Stimulated activated naive B cell treated with anti-CD40 and anti-IgM and Interleukin-4, amounts not matched to agents 10 μg/mL and 1 μg/mL and 100 μg/mL, for 72 hours (primary cell): ENCODE measurements around the gene ALKAL2.

ENCODE experiments used
- ATAC-seq, 2 donors: fragments of 150-1000 bp; cut with Tn5 transposase; replicated peaks; 2 replicates each; pipeline ENCODE4 v1.10.0; 2021; ENCODE audit warnings: moderate library complexity in 1 of 2
- DNase-seq: peaks from one replicate; pipeline ENCODE4 v3.0.0; 2021
- H3K27ac Mint-ChIP-seq: one replicate; pipeline ENCODE4 v1.8.0; 2022; ENCODE audit warnings: mild to moderate bottlenecking, mixed read lengths
- H3K27me3 Mint-ChIP-seq, 2 donors: one replicate each; pipeline ENCODE4 v1.8.0; 2022; ENCODE audit warnings: mixed read lengths in 2 of 2
- H3K36me3 Mint-ChIP-seq, 2 donors: one replicate each; pipeline ENCODE4 v1.8.0; 2022; ENCODE audit warnings: mixed read lengths in 2 of 2, mild to moderate bottlenecking in 1 of 2
- H3K4me1 Mint-ChIP-seq, 2 donors: one replicate each; pipeline ENCODE4 v1.8.0; 2022; ENCODE audit warnings: mixed read lengths in 2 of 2, mild to moderate bottlenecking in 1 of 2
- H3K4me3 Mint-ChIP-seq, 2 donors: one replicate each; pipeline ENCODE4 v1.8.0; 2022; ENCODE audit warnings: mild to moderate bottlenecking in 2 of 2, mixed read lengths in 2 of 2, moderate library complexity in 1 of 2
- H3K9me3 Mint-ChIP-seq, 2 donors: one replicate each; pipeline ENCODE4 v1.8.0; 2022; ENCODE audit warnings: mixed read lengths in 2 of 2, mild to moderate bottlenecking in 1 of 2

ALKAL2 gene

GRCh38 chr2:271917-272316, 16.0 kb downstream of the ALKAL2 start:
- Mint-ChIP-seq H3K36me3 (peaks cover 16 to 45% of the 10 kb centered on the region in 2 donors), H3K27ac (no peak overlapping the region), H3K9me3 (no peaks in the 10 kb centered on the region), H3K4me3 (no peak overlapping the region), H3K4me1 (peaks cover 34 to 60% of the 10 kb centered on the region in 2 donors), H3K27me3 (no peaks in the 10 kb centered on the region)
- DNase-seq (no peak), ATAC-seq (no peak)

- H3K27ac Mint-ChIP-seq, result no peak overlapping the region
- H3K9me3 Mint-ChIP-seq, result no peaks in the 10 kb centered on the region
- H3K27me3 Mint-ChIP-seq, result no peaks in the 10 kb centered on the region
- peaks cover 37 to 64% of the 10 kb centered on the region in 2 donors for H3K4me1 Mint-ChIP-seq
- H3K4me3 Mint-ChIP-seq, result no peak overlapping the region
- ATAC-seq, result no peak
- peaks cover 16 to 40% of the 10 kb centered on the region in 2 donors for H3K36me3 Mint-ChIP-seq
- no peak for DNase-seq
These were observed 17.0 kb downstream of the ALKAL2 start for GRCh38 chr2:270861-271260.

DNA sequence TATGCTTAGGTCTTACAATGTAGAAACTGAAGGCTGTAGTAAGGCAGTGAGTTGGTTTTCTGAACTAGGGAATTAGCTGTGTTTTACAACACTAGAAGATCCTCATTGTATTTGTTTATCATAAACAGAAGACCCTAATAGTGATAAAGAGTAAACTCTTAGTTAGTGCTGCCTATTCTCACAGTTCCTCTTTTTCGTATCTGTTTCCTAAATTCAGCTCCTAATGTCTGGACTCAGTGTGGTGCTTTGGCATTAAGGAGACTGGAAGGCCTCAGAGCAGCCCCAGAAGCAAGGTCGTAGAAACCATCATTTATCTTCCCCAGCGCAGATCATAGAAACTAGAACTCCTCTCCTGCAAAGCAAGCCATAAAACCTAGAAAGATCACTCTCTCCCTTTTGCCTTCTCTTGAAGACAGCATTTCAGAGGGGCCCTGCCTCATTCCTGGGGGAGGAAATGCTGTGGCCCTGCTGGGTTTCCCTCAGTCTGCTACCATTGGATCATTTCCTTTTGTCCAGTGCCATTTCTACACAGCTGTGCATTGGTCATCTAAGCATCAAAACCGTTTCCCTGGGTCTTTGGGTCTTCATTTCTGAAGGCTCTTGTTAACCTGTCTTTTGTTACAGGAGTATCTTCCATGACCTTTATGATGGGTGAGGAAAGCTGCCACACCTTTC, 18.4 kb downstream of the ALKAL2 start:
- DNase-seq, result no peak
- ATAC-seq, result no peak
- Mint-ChIP-seq H3K36me3 (peaks cover 12 to 37% of the 10 kb centered on the region in 2 donors), H3K27me3 (no peaks in the 10 kb centered on the region), H3K27ac (no peak overlapping the region), H3K9me3 (no peaks in the 10 kb centered on the region), H3K4me3 (no peak overlapping the region), H3K4me1 (peaks cover 34 to 51% of the 10 kb centered on the region in 2 donors)

DNA sequence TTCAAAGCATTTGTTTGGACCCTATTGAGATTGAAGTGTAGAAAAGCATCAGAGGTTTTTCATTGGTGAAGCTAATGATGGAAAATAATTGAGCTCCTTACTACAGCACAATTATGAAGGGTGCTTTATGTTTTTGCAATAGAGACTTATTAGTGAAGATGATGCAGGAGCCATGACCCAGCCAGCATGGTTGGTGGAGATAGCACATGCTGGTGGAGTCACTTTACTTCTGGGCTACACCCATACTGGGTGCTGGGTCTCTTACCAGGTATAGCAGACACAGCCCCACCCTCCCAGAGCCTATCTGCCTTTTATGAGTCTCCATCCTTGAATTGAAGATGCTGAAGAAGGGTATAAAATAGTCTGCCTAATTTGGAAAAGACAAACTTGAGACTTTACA, 19.6 kb downstream of the ALKAL2 start:
- H3K27ac Mint-ChIP-seq, result no peak overlapping the region
- H3K9me3 Mint-ChIP-seq, result no peaks in the 10 kb centered on the region
- H3K27me3 Mint-ChIP-seq, result no peaks in the 10 kb centered on the region
- peaks cover 35 to 48% of the 10 kb centered on the region in 2 donors for H3K4me1 Mint-ChIP-seq
- H3K36me3 Mint-ChIP-seq, result peaks cover 11 to 36% of the 10 kb centered on the region in 2 donors
- H3K4me3 Mint-ChIP-seq, result no peak overlapping the region
- no peak for ATAC-seq
- DNase-seq, result no peak

DNA sequence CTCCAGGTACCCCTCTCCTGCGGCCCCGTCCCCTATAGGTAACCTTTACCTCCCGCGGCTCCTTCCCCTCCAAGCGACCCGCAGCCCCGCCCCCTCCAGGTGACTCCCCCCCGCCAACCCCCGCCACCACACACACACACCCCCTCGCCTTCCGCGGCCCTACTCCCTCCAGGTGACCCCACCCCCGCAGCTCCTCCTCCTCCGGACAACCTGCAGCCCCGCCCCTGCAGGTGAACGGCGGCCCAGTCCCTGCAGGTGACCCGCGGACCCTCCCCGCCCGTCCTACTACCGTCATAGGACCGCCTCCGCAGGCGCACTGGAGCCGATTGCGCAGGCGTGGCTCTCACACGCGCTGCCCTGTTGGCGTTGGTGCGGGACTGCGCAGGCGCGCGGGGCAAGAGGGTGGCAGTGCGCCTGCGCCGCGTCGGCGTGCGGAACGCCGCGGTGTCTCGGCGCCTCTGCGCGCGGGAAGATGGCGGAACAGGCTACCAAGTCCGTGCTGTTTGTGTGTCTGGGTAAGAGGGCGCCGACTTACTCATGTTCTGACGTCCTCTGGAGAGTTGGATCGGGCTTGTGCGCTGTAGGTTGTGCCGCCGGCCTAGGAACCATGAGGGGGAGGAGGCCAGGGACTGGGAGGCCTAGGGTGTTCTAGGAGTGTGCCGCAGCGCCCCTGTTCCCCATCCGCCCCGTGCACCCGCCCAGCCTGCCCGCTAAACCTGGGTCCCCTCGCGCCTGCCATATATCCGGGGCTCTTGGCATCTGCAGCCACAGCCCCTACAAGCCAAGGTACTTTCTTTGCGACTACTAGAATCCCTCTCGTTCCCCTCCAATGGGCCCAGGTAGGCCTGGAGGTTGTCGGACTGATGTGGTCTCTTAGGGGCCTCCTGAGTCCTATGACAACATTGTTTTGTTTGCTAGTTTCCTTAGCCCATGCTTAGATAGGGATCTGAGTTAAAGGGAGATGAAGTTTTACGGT, 23.1 kb downstream of the ALKAL2 start, which contains the start of gene ACP1:
Gene ACP1 (plus strand): TSS at position 455 of the 976 bp plus-strand sequence. CDS start 18 bp downstream, at position 473.
- Mint-ChIP-seq H3K9me3 (no peaks in the 10 kb centered on the region), H3K4me1 (peaks cover 22 to 27% of the 10 kb centered on the region in 2 donors), H3K36me3 (peaks cover 0 to 20% of the 10 kb centered on the region in 2 donors), H3K27ac (peak within 1 kb of the TSS; percentile 97), H3K4me3 (peak within 1 kb of the TSS; percentile 90 to 94), H3K27me3 (no peaks in the 10 kb centered on the region)
- DNase-seq, result peak; percentile 93
- ATAC-seq, result peak; percentile 89 to 91

- no peaks in the 10 kb centered on the region for H3K27me3 Mint-ChIP-seq
- peak within 1 kb of the TSS; percentile 90 to 94 for H3K4me3 Mint-ChIP-seq
- peaks cover 1 to 24% of the 10 kb centered on the region in 2 donors for H3K36me3 Mint-ChIP-seq
- peak within 1 kb of the TSS; percentile 97 for H3K27ac Mint-ChIP-seq
- H3K9me3 Mint-ChIP-seq, result no peaks in the 10 kb centered on the region
- peak; percentile 44 to 54 for ATAC-seq
- peaks cover 17 to 21% of the 10 kb centered on the region in 2 donors for H3K4me1 Mint-ChIP-seq
- peak; percentile 25 for DNase-seq
These were observed 24.0 kb downstream of the ALKAL2 start, which contains the start of gene SH3YL1 for GRCh38 chr2:263774-264492. Gene SH3YL1 (minus strand): TSS chr2:264032. CDS start chr2:263984, 48 bp downstream.

- H3K4me3 Mint-ChIP-seq, result peak overlapping the region; percentile 90 to 94
- ATAC-seq (no peak), DNase-seq (no peak)
- peak overlapping the region; percentile 69 for H3K27ac Mint-ChIP-seq
- peaks cover 3 to 28% of the 10 kb centered on the region in 2 donors for H3K36me3 Mint-ChIP-seq
- H3K4me1 Mint-ChIP-seq, result peaks cover 15% of the 10 kb centered on the region in 2 donors
- no peaks in the 10 kb centered on the region for H3K27me3 Mint-ChIP-seq
- peaks cover 2 to 3% of the 10 kb centered on the region in 2 donors for H3K9me3 Mint-ChIP-seq
These were observed 24.7 kb downstream of the ALKAL2 start for GRCh38 chr2:263022-263738.

GRCh38 chr2:262117-262516, 25.8 kb downstream of the ALKAL2 start:
- no peaks in the 10 kb centered on the region for H3K27me3 Mint-ChIP-seq
- H3K4me3 Mint-ChIP-seq, result no peak overlapping the region
- no peak overlapping the region for H3K27ac Mint-ChIP-seq

DNA sequence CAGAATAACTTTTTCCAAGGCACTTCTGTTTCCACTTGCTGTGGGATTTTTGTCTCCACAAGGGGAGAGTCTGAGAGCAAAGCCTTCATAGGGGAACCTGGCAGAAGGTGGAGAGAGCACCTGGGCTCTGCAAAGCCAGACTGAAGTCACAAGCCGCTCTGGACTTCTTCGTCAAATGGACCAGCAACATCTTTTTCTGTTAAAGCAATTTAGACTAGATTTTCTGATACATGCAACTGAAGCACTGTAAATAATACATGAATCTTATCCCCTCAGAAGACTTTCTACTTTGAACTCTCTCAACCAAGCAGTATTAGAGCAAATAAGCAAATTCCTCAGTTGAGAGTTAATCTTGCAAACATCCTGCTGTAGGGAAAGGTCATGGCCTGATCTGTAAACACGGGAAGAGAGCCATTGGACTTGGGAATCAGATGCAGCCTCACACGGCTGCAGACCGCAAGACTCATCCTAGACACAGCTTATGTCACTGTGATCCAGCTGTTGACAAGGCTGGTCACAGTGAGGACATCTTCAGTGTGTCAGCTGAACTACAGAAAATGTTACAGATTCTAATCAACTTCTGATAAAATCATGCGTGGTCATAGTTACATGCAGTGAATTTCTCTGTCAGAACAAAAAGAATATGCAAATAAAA, 27.3 kb downstream of the ALKAL2 start:
- ATAC-seq, result no peak
- DNase-seq, result no peak
- no peak overlapping the region for H3K27ac Mint-ChIP-seq
- peaks cover 4 to 8% of the 10 kb centered on the region in 2 donors for H3K9me3 Mint-ChIP-seq
- H3K27me3 Mint-ChIP-seq, result no peaks in the 10 kb centered on the region
- H3K36me3 Mint-ChIP-seq, result peaks cover 3 to 15% of the 10 kb centered on the region in 2 donors
- H3K4me1 Mint-ChIP-seq, result peaks cover 0 to 5% of the 10 kb centered on the region in 2 donors
- no peak overlapping the region for H3K4me3 Mint-ChIP-seq

More at GRCh38 chr2:262117-262516, 25.8 kb downstream of the ALKAL2 start:
- H3K36me3 Mint-ChIP-seq, result peaks cover 3 to 20% of the 10 kb centered on the region in 2 donors
- peaks cover 4 to 8% of the 10 kb centered on the region in 2 donors for H3K9me3 Mint-ChIP-seq
- H3K4me1 Mint-ChIP-seq, result peaks cover 6 to 8% of the 10 kb centered on the region in 2 donors
- DNase-seq (no peak), ATAC-seq (no peak)

GRCh38 chr2:259789-260331, 28.0 kb downstream of the ALKAL2 start:
- H3K36me3 Mint-ChIP-seq, result peaks cover 3 to 15% of the 10 kb centered on the region in 2 donors
- ATAC-seq, result no peak

GRCh38 chr2:258933-259332, 29.0 kb downstream of the ALKAL2 start:
- ATAC-seq (no peak), DNase-seq (no peak)
- no peak overlapping the region for H3K27ac Mint-ChIP-seq
- peaks cover 4 to 8% of the 10 kb centered on the region in 2 donors for H3K9me3 Mint-ChIP-seq
- H3K36me3 Mint-ChIP-seq, result peaks cover 3 to 11% of the 10 kb centered on the region in 2 donors
- no peaks in the 10 kb centered on the region for H3K27me3 Mint-ChIP-seq
- H3K4me3 Mint-ChIP-seq, result no peak overlapping the region
- H3K4me1 Mint-ChIP-seq, result peaks cover 0 to 2% of the 10 kb centered on the region in 2 donors

More at GRCh38 chr2:259789-260331, 28.0 kb downstream of the ALKAL2 start:
- Mint-ChIP-seq H3K9me3 (peaks cover 4 to 8% of the 10 kb centered on the region in 2 donors), H3K27me3 (no peaks in the 10 kb centered on the region), H3K4me3 (no peak overlapping the region), H3K4me1 (peaks cover 0 to 5% of the 10 kb centered on the region in 2 donors), H3K27ac (no peak overlapping the region)
- no peak for DNase-seq

- Mint-ChIP-seq H3K36me3 (peaks cover 3 to 11% of the 10 kb centered on the region in 2 donors), H3K4me3 (no peak overlapping the region), H3K27ac (no peak overlapping the region), H3K4me1 (no peaks in the 10 kb centered on the region), H3K9me3 (peaks cover 4 to 8% of the 10 kb centered on the region in 2 donors), H3K27me3 (no peaks in the 10 kb centered on the region)
- ATAC-seq, result no peak
- no peak for DNase-seq
These were observed 30.0 kb downstream of the ALKAL2 start for GRCh38 chr2:257842-258241.
